Keratinocyte (primary cell): ENCODE data around the gene ADIPOR1.

ENCODE experiments used
- EZH2 ChIP-seq: IDR thresholded peaks from one replicate; pipeline ENCODE4 v1.6.1; 2012; ENCODE audit warnings: inconsistent platforms, mild to moderate bottlenecking, low read length, moderate library complexity
- TF ChIP-seq, protein P1 (sequence below), 3 experiments: IDR thresholded peaks in 1 of 3; conservative IDR thresholded peaks in 1 of 3; optimal IDR thresholded peaks in 1 of 3; 2 replicates in 2 of 3; 3 replicates in 1 of 3; pipeline versions ENCODE3 to v1.5.1; 2011; ENCODE audit warnings: low read length in 3 of 3, mild to moderate bottlenecking in 3 of 3, moderate library complexity in 2 of 3, control low read depth in 1 of 3, inconsistent platforms in 1 of 3; ENCODE audit not compliant: insufficient read depth in 2 of 3; ENCODE audit errors: extremely low read depth in 1 of 3

- TF ChIP-seq EZH2 = no peak
- TF ChIP-seq, protein P1, sequence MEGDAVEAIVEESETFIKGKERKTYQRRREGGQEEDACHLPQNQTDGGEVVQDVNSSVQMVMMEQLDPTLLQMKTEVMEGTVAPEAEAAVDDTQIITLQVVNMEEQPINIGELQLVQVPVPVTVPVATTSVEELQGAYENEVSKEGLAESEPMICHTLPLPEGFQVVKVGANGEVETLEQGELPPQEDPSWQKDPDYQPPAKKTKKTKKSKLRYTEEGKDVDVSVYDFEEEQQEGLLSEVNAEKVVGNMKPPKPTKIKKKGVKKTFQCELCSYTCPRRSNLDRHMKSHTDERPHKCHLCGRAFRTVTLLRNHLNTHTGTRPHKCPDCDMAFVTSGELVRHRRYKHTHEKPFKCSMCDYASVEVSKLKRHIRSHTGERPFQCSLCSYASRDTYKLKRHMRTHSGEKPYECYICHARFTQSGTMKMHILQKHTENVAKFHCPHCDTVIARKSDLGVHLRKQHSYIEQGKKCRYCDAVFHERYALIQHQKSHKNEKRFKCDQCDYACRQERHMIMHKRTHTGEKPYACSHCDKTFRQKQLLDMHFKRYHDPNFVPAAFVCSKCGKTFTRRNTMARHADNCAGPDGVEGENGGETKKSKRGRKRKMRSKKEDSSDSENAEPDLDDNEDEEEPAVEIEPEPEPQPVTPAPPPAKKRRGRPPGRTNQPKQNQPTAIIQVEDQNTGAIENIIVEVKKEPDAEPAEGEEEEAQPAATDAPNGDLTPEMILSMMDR (optimal IDR thresholded peaks at IDR 0.05 in 1 of 3, IDR thresholded peaks at IDR 0.05 in 1 of 3, conservative IDR thresholded peaks at IDR 0.05 in 1 of 3; ENCODE audit: extremely low read depth in 1 of 3, insufficient read depth in 2 of 3, low read length in 3 of 3) = no peak
Observed at GRCh38 chr1:202915146-202915545, 43.0 kb downstream of the ADIPOR1 start.
